ENCODE measurements around the gene FCAMR.

The FCAMR gene, protein sequence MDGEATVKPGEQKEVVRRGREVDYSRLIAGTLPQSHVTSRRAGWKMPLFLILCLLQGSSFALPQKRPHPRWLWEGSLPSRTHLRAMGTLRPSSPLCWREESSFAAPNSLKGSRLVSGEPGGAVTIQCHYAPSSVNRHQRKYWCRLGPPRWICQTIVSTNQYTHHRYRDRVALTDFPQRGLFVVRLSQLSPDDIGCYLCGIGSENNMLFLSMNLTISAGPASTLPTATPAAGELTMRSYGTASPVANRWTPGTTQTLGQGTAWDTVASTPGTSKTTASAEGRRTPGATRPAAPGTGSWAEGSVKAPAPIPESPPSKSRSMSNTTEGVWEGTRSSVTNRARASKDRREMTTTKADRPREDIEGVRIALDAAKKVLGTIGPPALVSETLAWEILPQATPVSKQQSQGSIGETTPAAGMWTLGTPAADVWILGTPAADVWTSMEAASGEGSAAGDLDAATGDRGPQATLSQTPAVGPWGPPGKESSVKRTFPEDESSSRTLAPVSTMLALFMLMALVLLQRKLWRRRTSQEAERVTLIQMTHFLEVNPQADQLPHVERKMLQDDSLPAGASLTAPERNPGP

DNA sequence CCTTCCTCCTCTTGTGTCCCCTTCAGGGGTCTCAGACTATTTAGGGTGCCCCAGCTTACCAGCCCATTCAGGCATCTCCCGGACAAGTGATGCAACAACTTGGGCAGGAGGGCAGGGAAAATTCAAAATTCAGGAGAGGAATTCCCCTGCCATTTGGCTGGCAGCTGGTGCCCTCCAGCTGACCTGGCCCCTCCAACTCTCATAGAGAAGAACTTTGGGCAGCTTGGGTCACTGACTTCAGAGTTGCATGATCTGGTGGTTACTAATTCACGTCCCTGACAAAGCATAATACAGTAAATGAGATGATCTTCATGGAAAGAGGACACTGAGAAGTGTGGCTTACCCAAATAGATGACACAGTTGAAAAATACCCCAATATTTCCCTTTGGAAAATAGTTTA, at the start of gene FCAMR:
Gene FCAMR, minus strand, starts transcription at position 15 of the 400 bp plus-strand sequence. CDS start 335 bp downstream, outside the sequence.
- DNase-seq, result no peak

DNA sequence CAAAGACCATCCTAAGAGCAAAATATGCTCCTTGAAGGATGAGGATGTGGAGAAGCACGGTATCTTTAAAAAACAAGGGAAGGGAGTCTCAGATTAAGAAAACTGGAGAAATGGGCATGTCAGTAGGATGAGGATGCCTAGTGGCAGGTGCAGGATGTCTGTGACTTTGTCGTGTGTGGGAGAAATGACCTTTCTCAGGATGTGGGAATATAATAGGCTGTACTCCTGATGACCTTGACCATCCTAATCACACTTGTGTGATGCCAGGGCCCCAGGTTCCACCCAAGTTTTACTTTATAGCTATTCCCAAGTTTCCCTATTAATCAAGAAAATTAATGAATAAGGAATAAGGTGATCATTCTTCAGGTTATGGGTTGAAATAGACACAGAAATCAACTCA, 49.4 kb upstream of the FCAMR start:
- no peak for DNase-seq

DNA sequence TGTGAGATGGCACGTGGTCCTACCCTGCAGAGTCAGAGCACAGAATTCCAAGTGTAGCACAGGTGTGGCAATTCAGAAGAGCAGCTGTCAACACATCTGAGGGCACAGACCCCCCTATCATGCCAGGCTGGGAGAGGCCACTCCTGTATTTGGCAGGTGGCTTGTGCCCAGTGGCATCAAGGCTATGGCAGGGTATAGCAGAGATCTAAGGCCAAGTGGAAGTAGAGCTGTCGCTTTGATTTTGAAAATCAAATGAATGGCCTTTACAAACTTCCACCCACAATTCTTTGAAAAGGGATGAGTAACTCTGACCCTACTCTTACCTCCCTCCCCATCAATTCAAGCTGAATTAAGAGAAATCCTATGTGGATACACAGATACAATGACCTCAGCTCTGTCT, 48.9 kb upstream of the FCAMR start:
- no peak for DNase-seq

DNA sequence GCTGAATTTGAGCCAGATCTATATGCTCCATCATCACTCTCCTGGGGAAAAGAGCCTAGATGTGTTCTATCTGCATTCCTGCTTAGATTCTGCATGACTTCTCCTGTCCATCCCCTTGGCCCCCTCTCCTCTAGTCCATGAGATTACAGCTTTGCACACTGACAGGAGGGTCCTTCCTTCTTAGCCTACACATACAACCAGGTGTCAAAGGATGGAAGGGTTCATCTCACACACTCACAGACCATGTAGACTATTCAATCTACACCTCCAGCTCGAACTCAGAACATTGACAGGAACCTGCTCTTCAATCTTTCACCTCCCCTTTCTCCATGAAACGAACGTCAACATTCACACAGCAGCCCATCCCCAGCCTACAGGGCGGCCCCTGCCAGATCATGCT, 48.4 kb upstream of the FCAMR start:
- DNase-seq, result no peak

DNA sequence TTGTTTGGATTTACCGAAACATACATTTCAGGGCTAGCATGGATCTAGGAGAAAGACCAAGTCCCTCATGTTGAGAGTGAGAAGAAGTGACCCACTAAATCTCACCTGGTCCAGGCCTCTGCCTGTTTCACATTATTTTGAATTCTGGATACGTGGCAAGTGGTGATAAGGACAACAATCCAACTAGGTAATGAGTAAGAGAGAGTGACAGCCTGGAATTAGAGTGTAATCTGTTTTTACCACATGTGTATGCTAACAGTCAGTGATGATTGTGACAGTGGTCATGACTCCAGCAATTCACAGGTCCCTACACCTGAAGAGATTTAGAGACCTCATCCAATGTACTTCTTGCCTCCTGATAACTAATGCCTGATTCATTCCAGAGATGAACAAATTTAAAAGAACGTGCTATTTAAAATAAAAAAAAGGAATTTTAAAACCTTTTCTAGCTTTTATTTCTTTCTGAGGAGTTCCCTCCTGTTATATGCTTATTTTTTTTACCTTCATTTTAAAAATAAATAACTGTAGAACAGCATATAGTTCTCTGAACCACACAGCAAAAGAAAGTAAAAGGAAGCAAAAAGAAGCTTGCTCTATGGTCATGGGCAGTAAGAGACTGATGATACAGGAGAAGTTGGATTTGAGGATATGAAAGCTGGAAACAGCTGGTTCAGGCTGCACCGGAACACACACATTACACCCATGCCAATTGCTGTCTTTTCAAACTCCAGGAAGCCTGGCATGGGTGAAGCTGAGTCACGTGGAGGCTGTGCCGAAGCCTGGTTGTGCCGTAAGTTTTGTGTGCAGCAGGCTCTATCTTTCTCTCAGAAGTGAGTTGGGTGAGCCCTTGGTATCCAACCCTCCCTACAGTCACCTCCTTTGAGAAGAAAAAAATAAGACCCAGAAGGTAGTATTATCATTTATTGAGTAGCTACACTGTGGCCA, 47.6 kb upstream of the FCAMR start:
- DNase-seq, result no peak

DNA sequence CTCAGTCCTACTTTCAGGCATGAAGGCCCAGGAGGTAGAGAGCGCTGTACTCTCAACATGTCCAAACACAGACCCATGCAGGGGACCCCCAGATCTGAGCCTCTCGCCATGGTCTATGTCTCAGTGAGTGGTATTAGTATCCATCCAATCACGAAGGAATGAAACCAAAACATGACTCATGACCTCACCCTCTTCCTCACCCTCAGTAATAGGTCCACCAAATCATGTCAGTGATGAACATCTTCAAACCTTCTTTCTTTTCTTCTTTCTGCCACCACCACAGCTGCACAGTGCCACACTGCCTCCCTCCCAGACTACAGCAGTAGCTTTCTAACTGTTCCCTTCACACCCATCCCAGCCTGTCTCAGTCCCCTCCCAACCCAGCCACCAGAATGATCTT, 45.5 kb upstream of the FCAMR start:
- no peak for DNase-seq

DNA sequence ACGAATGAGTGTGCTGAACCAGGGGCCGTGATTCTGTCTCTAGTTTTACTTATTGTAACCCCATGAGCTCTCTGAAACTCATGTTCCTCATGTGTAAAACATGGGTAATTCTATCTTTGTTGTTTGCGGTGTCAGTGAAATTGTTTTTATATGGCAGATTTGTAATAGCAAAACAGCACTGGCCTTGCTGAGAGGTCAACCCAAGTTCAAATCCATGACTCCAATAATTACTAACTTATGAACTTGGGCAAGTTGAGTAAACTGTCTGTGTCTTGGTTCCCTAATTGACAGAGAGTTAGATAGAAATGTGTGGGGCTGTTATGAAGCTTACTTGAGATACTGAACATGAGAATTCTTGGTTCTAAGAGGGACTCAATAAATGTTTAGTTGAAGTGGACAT, 44.5 kb upstream of the FCAMR start:
- DNase-seq, result no peak

DNA sequence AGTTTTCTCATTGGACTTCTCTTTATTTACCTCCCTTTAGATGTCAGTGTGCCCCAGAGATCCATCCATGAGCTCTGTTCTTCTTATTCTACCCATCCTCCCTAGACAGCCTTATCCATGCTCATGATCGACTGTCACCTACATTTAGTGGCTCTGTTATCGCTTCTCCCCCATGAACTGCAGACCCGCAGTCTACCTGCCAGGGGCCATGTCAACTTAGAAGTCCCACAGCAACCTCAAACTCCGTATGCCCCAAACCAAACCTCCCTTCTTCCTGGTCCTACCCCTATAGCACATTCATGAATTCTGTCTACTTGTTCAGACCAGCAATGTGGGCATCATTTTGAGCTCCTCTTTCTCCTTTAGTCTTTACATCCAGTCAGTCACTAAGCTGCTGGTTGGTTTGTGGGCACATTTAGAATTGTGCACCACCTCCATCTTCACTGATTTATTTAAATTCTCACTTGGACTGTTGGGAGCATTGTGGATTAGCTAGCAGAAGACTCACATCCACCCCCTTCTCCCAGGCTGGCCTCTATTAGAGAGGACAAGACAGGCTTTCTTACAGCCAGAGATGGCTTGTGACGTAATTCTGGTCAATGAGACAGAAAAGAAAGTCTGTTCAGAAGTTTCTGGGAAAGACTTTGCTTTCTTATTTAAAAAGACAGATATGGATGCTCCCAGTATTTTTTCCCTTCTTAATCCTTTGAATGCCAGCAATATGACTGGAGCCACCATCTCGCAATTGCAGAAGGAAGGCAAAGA, 43.2 kb upstream of the FCAMR start:
- no peak for DNase-seq

DNA sequence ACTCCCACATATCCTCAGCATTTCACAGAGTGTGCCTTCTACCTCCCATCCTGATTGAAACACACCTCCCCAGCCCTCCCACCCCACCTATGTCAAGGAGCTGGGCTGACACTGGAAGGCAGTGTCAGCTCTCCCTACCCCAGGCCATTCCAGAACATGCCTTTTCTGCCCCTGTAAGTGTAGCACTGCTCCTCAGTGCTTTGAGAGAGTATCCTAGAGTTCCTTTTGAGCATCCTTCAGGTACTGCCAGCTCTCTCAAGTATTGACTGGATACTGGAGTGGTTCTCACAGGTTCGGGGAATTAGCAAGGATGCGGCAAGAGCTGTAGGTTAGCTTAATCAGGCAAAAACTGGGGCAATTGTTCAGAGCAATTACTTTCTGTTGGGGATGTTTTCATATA, 40.5 kb upstream of the FCAMR start:
- DNase-seq, result no peak

DNA sequence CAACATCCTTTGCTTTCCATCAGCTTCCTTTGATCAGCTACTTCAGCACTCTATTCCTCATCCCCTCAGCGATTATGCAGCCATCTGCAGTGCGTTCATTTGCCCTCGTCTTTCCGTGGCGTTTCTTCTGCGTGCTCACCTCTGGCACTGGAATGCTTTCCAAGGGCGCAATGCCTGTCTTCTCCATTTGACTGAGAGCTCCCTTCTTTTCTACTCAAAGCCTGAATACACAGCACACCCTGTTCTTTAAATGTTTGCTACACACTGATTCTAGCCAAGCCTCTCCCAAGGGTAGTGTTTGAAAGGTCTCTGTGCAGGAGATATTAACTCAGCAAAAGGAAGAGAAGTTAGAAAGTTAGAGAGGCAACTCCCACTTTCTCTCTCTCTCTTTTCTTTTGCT, 39.7 kb upstream of the FCAMR start:
- no peak for DNase-seq

DNA sequence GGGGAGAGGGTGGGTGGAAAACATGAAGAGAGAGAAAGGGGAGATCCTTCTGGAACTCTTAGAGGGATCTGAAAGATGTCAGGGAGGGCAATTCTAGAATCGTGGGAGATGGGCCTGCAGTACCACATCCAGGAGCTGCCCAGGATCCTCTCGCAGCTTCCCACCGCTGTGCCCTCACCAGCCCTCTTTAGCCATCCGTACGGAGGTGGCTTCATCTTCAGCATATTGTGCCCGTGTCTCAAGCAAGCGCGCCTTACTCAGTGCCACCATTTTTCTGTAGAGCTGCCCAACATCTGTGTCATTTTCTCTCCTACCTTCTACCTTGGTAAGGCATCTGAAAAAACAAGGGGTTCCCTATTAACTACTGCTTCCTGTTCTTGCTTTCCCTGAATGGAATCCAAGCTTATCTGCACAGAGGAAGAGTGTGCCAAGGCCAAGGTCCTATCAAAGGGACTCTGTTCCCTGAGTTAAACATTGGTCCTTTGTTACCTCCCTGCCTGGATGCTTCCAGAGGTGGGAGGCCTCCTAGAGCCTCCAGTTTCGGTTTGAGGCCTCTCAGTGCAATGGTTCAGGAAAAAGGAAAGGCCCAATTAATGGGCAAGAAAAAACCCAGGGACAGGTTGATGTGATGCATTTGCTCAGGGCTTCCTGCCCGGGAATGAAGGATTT, 39.1 kb upstream of the FCAMR start:
- no peak for DNase-seq

DNA sequence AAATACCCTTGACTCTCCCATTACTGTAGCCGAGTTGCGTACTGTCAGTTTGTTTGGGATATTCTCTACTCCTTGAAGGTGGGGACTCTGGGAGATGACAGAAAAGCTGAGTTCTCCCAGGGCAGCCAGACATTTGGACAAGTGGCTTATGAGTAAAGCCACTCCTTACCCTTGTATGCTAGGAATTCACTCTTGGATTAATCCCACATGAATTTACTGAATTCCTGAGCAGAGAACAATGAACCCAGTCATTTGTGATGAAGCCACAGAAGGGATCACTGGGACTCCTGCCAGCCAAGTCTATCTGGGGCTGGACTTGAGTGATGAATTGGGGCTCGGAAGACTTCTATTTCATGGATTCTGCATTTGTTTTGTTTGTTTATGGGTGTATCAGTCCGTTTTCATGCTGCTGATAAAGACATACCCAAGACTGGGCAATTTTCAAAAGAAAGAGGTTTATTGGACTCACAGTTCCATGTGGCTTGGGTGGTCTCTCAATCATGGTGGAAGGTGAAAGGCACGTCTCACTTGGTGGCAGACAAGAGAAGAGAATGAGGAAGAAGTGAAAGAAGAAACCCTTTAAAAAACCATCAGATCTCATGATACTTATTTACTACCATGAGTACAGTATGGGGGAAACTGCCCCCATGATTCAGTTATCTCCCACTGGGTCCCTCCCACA, 37.2 kb upstream of the FCAMR start:
- no peak for DNase-seq

DNA sequence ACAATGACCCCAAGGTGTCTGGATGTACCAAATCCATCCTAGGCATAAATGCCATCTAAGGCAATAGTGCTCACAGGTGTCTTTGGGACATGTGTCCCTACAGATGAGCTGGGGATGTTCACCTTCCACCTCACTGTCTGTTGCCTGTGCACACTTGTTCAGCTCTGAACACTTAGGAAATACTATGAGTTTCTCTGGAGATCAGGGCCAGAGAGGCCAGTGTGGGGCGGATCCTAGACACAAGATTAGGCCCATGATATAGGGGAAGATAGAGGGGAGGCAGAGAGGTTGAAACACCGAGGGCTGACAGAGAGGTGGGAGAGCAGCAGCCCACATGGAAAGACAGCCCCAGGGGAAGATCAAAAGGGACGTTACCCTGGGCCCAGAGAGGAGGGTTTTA, 36.7 kb upstream of the FCAMR start:
- no peak for DNase-seq

DNA sequence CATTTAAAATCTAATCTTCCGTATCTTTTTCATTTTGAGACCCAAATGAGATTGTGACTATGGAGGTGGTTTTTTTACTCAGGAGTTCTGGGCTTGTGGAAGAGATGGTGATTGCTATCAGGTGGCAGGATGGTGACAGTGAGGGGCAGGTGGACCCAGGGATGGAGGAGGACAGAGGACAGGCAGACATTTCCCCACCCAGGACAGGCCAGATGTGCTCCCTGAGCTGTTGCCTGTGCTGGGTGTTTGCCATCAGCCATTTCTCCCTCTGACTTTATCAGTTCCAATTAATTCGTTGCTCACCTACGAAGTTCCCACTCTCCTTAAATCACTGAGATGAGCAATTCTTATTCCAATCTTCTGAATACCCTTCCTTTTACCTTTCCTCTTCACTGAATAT, 35.8 kb upstream of the FCAMR start:
- DNase-seq, result no peak

DNA sequence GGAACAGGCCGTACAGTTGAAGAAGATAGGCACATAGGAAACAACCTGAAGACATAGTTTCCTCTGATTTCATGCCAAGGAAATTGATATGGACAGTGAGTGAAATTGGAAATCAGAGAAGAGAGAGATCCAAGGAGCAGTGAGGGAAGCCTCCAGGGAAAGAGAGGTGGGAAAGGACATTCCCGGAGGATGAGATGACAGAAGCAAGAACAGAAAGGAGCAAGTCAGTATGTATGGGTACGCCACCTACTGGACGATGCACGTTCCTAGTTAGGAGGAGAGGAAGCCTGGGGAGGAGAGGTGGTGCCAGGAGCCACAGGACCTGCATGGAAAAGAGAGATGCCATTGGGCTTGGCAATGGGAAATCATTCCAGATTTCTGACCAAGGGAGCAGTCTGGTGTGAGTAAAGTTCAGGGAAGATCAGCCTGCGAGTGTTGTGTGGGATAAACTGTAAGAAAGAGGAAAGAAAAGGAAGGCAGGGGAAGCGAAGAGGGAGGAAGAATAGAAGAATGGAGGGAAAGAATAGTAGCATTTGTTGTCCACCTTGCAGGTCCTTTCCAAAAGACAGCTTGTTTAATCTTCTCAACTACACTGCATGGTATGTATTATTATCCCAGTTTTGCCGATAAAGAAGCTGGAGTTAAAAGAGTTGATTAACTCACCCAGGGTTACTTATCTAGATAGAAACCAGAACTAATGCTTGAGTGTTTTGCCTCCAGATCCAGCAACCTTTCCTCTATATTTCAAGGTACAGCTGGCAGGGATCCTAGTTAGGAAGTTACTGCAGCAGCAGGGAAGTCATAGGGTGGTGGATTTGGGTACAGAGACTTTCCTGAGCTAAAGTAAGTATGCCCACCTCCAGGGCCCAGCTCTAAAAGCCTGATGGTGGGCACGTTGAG, 34.9 kb upstream of the FCAMR start:
- DNase-seq, result peak; percentile 53

DNA sequence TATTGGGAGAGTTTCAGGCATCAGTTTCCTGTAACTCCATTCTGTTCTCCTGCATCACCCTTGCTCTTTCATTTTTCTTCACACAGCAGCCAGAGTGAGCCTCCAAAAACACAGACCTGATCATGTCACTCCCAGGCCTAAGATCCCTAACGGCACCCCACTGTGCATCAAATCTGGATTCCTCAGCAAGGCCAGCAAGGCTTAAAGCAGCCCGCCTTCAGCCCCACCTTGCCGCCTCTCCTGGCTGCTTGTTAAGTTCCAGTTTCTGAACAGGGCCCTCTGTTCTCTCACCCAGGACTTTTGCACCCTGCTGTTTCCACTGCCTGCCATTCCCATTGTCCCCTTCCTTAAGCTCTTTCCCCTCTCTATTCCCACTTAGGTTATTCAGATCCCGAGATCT, 33.0 kb upstream of the FCAMR start:
- no peak for DNase-seq

DNA sequence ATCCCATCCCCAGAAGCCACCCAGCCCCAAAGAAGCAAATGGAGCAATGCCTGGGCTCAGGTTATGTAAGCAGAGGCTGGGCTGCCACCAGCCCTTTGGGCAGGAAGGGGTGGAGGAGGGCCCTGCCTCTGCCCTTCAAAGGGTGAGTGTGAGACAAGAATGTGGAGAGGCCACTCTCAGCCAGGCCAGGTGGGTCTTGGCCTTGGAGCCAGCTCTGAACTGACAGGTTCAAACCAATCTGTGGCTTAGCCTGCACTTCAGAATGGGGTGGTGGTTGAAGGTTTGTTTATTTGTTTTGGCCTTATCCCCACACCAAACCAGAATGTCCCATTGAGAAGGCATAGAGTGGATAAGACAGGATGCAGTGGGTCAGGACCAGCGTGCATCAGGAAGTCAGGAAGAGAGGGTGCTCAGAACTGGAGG, 32.5 kb upstream of the FCAMR start:
- no peak for DNase-seq

DNA sequence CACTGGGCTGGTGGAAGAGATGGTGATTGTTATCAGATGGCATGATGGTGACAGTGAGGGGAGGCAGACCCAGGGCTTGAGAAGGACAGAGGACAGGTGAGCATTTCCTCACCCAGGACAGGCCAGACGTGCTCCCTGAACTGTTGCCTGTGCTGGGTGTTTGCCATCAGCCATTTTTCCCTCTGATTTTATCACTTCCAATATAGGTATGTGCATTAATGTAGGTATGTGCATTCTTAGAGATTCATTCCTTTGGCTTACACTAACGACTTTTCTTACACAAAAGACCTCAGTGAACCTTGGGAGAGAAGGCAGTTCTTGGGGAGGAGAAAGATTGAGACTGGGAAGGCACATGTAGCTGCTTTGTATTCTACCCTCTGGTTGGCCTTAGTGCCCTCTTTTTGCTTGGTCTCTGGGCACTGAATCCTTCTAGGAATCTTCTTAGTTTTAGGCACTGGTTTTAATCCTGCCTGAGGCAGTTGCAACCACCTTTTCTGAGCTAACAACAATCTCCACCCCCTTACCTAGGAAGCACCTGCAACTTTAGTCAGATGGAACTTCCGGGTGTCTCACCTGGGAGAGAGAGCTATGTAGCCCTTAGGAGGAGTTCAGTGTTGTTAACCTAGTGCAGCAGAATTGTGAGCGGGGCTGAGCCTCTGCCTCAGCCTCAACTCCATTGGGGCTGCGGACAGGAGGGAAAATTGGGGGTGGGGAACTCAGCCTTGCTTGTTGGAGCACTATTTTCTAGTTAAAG, 31.4 kb upstream of the FCAMR start:
- DNase-seq, result no peak

DNA sequence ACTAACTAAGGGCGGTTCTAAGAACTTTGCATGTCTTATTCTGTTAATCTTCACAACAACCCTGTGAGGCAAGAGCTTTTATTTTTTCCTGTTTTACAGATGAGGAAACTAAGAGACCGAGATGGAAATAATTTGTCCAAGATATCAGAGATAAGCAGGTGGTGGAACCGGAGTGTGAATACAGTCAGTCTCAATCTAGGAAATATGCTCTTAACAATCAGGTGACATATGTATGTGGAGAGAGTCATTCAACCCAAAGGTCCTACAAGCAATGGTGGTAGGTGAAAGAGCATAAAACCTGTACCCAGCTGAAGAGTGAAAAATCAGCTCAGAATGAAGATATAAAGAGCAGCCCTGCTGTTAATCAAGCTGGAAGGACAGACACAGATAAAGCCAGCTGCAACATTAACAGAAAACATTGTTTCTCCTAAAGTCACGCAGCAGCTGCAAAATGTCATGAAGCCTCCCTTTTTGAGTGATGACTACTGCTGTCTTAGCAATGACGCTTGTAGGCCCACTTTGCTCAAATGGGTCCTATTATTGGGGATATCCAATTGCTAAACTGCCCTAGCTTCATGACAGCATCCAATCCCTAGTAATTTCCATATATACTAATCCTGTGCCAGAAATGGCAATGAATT, 30.5 kb upstream of the FCAMR start:
- no peak for DNase-seq

All from COR-L47 (cell line).